Uterus (tissue), 4 donors: ENCODE measurements around the gene AIP. TPM values are rescaled to one million over a fixed set of nuclear protein-coding genes. Genes with fewer than 3 reads are reported as not detected.
"Not testable (repeated sequence)": the region's sequence is repeated elsewhere in the genome, so short reads cannot be mapped to it uniquely, and the experiment has no call there.

Source experiments
- DNase-seq, 2 donors: peaks; one replicate each; pipeline ENCODE4 v3.0.0-alpha.2; 2019 to 2020
- H3K27ac ChIP-seq, 2 donors: fragments of 200-600 bp; sonication (generic); 1 replicate in 1 of 2; 2 replicates in 1 of 2; pipeline ENCODE4 v1.5.1; 2016 to 2018
- H3K27me3 ChIP-seq, 2 donors: fragments of 200-600 bp; sonication (generic); one replicate each; pipeline ENCODE4 v1.5.1; 2018 to 2019; ENCODE audit warnings: control low read depth in 1 of 2
- H3K36me3 ChIP-seq, 2 donors: fragments of 200-600 bp; sonication (generic); one replicate each; pipeline ENCODE4 v1.5.1; 2019; ENCODE audit warnings: control low read depth in 1 of 2
- H3K4me1 ChIP-seq, 2 donors: fragments of 200-600 bp; sonication (generic); one replicate each; pipeline ENCODE4 v1.5.1; 2018 to 2019; ENCODE audit warnings: control low read depth in 1 of 2
- H3K4me3 ChIP-seq, 2 donors: fragments of 200-600 bp; sonication (generic); 1 replicate in 1 of 2; 2 replicates in 1 of 2; pipeline ENCODE4 v1.5.1; 2018 to 2019; ENCODE audit warnings: mild to moderate bottlenecking in 1 of 2
- H3K9me3 ChIP-seq, 2 donors: fragments of 200-600 bp; sonication (generic); one replicate each; pipeline ENCODE4 v1.5.1; 2019; ENCODE audit warnings: control low read depth in 1 of 2
- POLR2A ChIP-seq, 2 donors: fragments of 450-650 bp; IDR thresholded peaks; one replicate each; pipeline ENCODE4 v1.6.1; 2016; ENCODE audit warnings: antibody characterized with exemption in 2 of 2, mild to moderate bottlenecking in 1 of 2, moderate library complexity in 1 of 2
- intact Hi-C: fragments of 100-400 bp; cut with DNase I; formaldehyde crosslinking; loops from one replicate; pipeline ENCODE4 v1.15.1; 2023; ENCODE audit warnings: low total_unique reads
- total RNA-seq, 4 donors: library from RNA; depleted of rRNA in 3 of 4; stranded (reverse); fragments of >200 nt in 3 of 4; gene quantifications; one replicate each; pipeline versions ENCODE4 v1.1.0 to v1.2.4, GENCODE V29; 2014 to 2023
- TF ChIP-seq, protein P1 (sequence below), 4 experiments: fragments of 200-600 bp in 2 of 4; fragments of 450-650 bp in 2 of 4; sonication (generic) in 2 of 4; IDR thresholded peaks; one replicate each; pipeline ENCODE4 v1.5.1; 2016 to 2019; ENCODE audit warnings: antibody characterized with exemption in 4 of 4, mild to moderate bottlenecking in 2 of 4, moderate library complexity in 1 of 4
- donor health status: DM: yes; HTN: yes; CAD: no.

Gene AIP
- total RNA-seq, 4 donors from 2014 or later, result 52.9 to 131 (median 85.5) TPM

DNA sequence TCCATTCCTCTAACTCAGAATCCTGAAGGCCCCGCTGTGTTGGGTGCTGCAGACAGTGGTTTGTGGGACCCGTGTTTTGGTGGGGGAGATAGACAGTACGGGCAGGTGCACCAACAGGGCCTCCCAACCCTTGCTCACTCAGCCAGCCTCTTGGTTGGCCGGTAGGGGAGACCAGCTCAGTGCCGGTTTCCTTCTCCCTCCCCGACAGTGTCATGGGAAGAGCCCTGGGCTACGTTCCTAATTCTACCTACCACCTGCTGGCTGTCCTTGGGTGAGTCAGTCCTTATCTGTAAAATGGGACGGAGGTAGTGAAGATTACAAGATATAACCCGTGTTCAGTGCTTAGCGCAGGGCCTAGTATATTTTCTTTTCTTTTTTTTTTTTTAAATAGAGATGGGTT, 19.6 kb upstream of the AIP start:
- Histone ChIP-seq H3K4me1 (peaks cover 0 to 3% of the 10 kb centered on the region in 2 donors), H3K27ac (peak overlapping the region in 1 of 2 donors; percentile 90), H3K27me3 (no peaks in the 10 kb centered on the region), H3K4me3 (no peak overlapping the region), H3K9me3 (no peaks in the 10 kb centered on the region), H3K36me3 (no peaks in the 10 kb centered on the region)
- TF ChIP-seq, protein P1, sequence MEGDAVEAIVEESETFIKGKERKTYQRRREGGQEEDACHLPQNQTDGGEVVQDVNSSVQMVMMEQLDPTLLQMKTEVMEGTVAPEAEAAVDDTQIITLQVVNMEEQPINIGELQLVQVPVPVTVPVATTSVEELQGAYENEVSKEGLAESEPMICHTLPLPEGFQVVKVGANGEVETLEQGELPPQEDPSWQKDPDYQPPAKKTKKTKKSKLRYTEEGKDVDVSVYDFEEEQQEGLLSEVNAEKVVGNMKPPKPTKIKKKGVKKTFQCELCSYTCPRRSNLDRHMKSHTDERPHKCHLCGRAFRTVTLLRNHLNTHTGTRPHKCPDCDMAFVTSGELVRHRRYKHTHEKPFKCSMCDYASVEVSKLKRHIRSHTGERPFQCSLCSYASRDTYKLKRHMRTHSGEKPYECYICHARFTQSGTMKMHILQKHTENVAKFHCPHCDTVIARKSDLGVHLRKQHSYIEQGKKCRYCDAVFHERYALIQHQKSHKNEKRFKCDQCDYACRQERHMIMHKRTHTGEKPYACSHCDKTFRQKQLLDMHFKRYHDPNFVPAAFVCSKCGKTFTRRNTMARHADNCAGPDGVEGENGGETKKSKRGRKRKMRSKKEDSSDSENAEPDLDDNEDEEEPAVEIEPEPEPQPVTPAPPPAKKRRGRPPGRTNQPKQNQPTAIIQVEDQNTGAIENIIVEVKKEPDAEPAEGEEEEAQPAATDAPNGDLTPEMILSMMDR (IDR thresholded peaks at IDR 0.05), result no peak
- no peak for TF ChIP-seq POLR2A (IDR thresholded peaks at IDR 0.05)
- DNase-seq, result no peak
- intact Hi-C loops, result no loop called here

DNA sequence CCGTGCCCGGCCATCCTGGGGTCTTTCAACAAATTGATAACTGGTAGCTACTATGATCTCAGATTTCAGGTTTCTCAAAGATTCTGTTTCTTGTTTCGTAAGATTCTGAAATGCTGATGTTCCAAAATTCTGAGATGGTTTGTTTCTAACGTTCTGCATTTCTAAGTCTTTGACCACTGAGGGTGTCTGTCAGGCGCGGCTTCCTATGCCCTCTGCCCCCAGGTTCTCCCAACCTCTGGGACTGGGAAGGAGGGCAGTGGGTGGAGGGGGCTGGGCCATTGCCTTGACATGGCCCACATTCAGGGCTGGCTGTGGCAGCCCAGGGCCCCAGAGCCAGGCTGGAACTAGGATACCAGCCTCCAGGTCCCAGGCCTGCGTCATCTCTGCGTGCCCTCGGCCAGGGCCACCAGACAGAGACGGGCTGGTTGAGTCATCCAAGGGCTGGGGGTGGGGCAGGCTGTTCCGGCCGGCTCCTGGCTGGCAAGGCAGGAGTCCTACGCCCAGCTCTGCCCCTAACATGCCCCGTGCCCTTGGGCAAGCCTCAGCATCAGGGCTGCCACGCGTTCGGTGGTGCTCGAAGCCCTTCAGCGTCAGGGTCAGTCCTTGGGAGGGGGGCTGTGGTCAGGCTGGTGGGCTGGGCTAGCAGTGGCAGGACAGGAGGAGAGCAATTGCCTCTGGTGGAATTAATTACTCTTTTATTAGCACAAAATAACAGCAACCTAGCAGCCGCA, 19.0 kb upstream of the AIP start:
- Histone ChIP-seq H3K27ac (peak overlapping the region; percentile 86 to 90), H3K27me3 (no peaks in the 10 kb centered on the region), H3K9me3 (no peaks in the 10 kb centered on the region), H3K36me3 (no peaks in the 10 kb centered on the region), H3K4me1 (peaks cover 0 to 6% of the 10 kb centered on the region in 2 donors), H3K4me3 (peak overlapping the region; percentile 24 to 40)
- DNase-seq, result peak; percentile 46 to 50
- TF ChIP-seq, protein P1 (IDR thresholded peaks at IDR 0.05), result no peak
- TF ChIP-seq POLR2A (IDR thresholded peaks at IDR 0.05), result no peak
- intact Hi-C loops, result no loop called here

DNA sequence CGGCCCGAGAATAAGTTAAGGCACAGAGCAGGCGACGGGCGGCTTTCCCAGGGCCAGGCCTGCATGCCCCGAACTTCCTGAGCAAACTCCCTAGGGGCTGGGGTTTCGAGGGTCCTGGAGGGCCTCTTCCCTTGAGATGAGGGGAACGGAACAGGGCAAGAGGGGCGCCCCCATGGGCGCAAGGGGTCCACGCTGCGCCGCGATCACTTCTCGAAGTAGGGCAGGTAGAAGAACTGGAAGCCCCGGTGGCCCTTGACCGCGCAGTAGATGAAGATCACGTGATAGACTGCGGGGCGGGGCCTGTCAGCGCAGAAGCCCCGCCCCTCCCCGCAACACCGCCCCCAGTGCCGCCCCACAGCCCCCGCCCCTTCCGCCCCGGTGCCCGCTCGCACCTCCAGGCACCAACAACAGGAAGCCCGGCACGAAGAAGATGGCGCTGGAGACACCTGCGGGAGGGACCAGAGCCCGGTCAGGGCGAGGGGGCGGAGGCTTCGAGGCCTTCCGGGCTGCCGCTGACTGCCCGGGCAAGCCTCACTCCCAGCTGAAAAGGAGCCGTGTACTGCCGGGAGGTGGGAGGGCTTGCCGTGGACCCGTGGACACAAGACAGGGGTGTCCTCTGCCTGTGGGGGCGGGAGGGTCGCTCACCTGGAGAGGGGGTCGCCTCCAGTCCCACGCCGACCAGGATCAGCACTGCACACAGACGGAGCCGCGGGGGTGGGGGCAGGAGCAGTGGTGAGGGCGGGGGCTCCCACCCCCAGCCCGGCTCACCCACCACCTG, 18.2 kb upstream of the AIP start:
- intact Hi-C loops, result no loop called here
- no peaks in the 10 kb centered on the region for H3K36me3 ChIP-seq
- H3K27ac ChIP-seq, result peak overlapping the region; percentile 86 to 90
- peak overlapping the region; percentile 24 to 40 for H3K4me3 ChIP-seq
- no peaks in the 10 kb centered on the region for H3K27me3 ChIP-seq
- no peaks in the 10 kb centered on the region for H3K9me3 ChIP-seq
- DNase-seq, result peak; percentile 72 to 82
- TF ChIP-seq, protein P1 (IDR thresholded peaks at IDR 0.05), result no peak
- peak; percentile 35 to 36 for TF ChIP-seq POLR2A (IDR thresholded peaks at IDR 0.05)
- H3K4me1 ChIP-seq, result peaks cover 0 to 6% of the 10 kb centered on the region in 2 donors

DNA sequence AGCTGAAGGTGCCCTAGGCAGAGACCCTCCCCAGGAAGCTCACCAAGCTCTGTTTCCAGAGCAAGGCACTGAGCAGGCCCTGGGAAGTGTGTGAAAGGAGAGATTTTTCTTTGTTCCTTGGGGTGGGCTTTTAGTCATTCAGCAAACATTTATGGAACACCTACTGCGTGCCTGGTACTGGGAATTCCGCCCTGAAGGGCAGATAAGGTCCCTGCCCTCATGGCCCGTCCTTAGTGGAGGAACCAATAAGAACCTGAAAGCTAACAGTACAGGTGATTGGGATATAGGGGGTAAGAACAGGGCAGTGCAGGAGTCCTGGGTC, 17.7 kb upstream of the AIP start:
- Histone ChIP-seq H3K4me1 (peaks cover 0 to 6% of the 10 kb centered on the region in 2 donors), H3K27me3 (no peaks in the 10 kb centered on the region), H3K36me3 (no peaks in the 10 kb centered on the region), H3K27ac (peak overlapping the region; percentile 86 to 90), H3K4me3 (peak overlapping the region; percentile 24 to 40), H3K9me3 (no peaks in the 10 kb centered on the region)
- intact Hi-C loops, result no loop called here
- no peak for DNase-seq
- no peak for TF ChIP-seq POLR2A (IDR thresholded peaks at IDR 0.05)
- TF ChIP-seq, protein P1 (IDR thresholded peaks at IDR 0.05), result no peak

DNA sequence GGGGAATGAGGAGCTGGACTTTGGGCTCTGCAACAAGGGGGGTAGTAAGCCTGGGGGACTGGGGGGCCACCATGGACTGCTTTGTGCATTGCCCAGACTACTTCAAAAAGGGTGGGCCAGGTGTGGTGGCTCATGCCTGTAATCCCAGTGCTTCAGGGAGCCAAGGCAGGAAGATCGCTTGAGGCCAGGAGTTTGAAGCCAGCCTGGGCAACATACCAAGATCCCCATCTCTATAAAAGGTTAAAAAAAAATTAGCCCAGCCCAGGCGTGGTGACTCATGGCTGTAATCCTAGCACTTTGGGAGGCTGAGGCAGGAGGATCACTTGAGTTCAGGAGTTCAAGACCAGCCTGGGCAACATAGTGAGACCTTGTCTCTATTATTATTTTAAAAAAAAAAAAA, 17.3 kb upstream of the AIP start:
- H3K27ac ChIP-seq, result peak overlapping the region; percentile 86 to 90
- H3K4me1 ChIP-seq, H3K36me3 ChIP-seq, H3K4me3 ChIP-seq, H3K27me3 ChIP-seq, intact Hi-C loops, DNase-seq, H3K9me3 ChIP-seq: not testable (repeated sequence)
